Stimulated activated naive CD8-positive, alpha-beta T cell treated with anti-CD3 and anti-CD28 coated beads, Interleukin-15, amount 100 ng/mL, for 72 hours (primary cell): ENCODE data around the gene NLE1.
"Not testable (repeated sequence)": the region's sequence is repeated elsewhere in the genome, so short reads cannot be mapped to it uniquely, and the experiment has no call there.

Source experiments
- ATAC-seq: fragments of 150-1000 bp; cut with Tn5 transposase; 2 replicates; pipeline ENCODE4 v1.10.0; 2021; ENCODE audit warnings: mild to moderate bottlenecking, moderate library complexity
- DNase-seq, 2 donors: peaks; one replicate each; pipeline ENCODE4 v3.0.0; 2021 to 2022
- H3K27ac Mint-ChIP-seq, 2 donors: one replicate each; pipeline ENCODE4 v1.8.0; 2022; ENCODE audit warnings: mild to moderate bottlenecking in 2 of 2, mixed read lengths in 2 of 2, moderate library complexity in 2 of 2
- H3K27me3 Mint-ChIP-seq: one replicate; pipeline ENCODE4 v1.8.0; 2022; ENCODE audit warnings: mixed read lengths
- H3K4me1 Mint-ChIP-seq: one replicate; pipeline ENCODE4 v1.8.0; 2022; ENCODE audit warnings: mild to moderate bottlenecking, mixed read lengths
- H3K4me3 Mint-ChIP-seq, 2 donors: one replicate each; pipeline ENCODE4 v1.8.0; 2022; ENCODE audit warnings: mild to moderate bottlenecking in 2 of 2, mixed read lengths in 2 of 2, moderate library complexity in 1 of 2
- H3K9me3 Mint-ChIP-seq, 2 donors: one replicate each; pipeline ENCODE4 v1.8.0; 2022; ENCODE audit warnings: mixed read lengths in 2 of 2

Gene NLE1

DNA sequence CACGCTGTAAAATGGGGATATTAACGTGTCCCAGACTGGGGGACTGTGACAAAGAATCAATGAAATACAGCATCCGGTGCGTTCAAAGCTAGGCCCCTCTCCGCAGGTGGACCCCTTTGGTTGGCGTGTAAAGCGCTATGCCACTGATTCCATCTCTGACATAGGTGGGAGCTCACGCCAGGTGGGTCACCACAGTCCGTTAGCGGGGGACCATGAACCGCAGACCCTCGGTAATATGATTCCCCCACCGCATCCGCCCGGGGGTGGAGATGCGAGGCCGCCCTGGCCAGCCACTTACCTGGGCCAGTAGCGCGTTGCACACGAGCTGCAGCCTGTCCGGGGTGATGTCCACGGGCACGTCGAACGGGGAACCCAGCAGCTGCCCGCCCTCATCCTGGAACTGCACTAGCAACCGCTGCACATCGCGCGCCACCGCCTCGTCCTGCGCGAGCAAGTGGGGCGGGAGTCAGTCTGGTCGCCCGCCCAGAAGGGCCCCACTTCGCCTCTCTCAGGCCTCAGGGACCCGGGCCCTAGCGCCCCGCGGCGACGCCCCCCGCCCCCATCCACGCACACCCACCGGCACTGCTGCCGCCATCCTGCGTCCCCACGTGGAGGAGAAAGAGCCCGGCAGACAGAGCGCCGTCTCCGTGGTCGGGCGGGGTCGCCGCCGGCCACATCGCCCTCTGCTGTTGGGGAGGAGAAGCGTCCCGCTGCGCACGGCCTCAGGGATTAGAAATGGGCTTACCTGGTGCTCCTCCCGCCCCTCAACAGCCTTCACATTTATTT, at the start of gene NLE1:
Gene NLE1, minus strand, starts transcription at position 623 of the 786 bp plus-strand sequence. Its CDS starts 28 bp downstream, at position 595.
- DNase-seq (peak; percentile 93), ATAC-seq (peak; percentile 96)
- peak within 1 kb of the TSS; percentile 82 to 85 for H3K4me3 Mint-ChIP-seq
- no peaks in the 10 kb centered on the region for H3K27me3 Mint-ChIP-seq
- H3K9me3 Mint-ChIP-seq: no peaks in the 10 kb centered on the region
- H3K27ac Mint-ChIP-seq: peak within 1 kb of the TSS; percentile 76 to 78
- peaks cover 21% of the 10 kb centered on the region for H3K4me1 Mint-ChIP-seq

DNA sequence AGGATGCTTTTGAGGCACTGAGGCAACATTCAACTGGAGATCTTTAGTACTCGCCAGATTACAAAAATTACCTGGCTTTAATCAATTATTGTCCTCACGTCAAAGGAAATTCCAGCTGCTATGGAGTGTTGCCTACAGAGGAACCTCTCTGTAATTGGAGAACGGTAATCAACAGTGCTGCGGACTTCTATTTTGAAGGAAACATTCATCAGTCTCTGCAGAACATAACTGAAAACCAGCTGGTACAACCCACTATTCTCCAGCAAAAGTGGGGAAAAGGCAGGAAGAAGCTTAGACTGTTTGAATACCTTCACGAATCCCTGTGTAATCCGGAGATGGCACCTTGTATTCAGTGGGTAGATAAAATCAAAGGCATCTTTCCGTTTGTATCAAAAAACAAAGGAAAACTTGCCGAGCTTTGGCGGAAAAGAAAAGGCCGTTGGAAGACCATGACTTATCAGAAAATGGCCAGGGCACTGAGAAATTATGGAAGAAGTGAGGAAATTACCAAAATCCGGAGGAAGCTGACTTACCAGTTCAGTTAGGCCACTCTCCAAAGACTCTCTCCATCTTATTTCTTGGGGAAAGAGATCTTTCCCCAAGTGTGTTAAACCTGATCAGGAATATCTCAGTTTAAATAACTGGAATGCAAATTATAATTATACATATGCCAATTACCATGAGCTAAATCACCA, 49.0 kb upstream of the NLE1 start:
- H3K27ac Mint-ChIP-seq: no peak overlapping the region
- DNase-seq (no peak), ATAC-seq (no peak)
- H3K4me3 Mint-ChIP-seq: no peak overlapping the region
- H3K27me3 Mint-ChIP-seq: no peaks in the 10 kb centered on the region
- peaks cover 2 to 8% of the 10 kb centered on the region in 2 donors for H3K9me3 Mint-ChIP-seq
- peaks cover 70% of the 10 kb centered on the region for H3K4me1 Mint-ChIP-seq

DNA sequence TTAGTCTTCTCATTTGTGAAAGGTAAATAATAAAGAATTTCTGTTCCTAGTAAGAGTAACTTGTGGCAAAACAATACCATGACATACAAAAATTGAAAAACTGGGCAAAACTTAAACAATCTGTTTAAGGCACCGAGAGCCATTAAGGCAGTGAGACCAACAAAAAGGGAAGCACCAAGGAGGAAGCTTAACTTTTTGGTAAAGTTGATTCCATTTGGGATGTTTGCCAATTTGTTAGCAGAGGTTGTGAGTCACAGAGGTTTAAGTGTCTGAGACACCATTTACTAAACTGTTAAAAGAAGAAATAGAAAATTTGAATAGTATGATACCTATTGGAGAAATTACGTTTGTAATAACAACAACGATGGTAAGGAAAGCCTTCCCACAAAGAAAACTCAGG, 47.2 kb upstream of the NLE1 start:
- peak overlapping the region; percentile 43 to 69 for H3K27ac Mint-ChIP-seq
- peaks cover 85% of the 10 kb centered on the region for H3K4me1 Mint-ChIP-seq
- no peaks in the 10 kb centered on the region for H3K27me3 Mint-ChIP-seq
- no peak for DNase-seq
- H3K4me3 Mint-ChIP-seq: peak overlapping the region; percentile 71 to 77
- H3K9me3 Mint-ChIP-seq: no peaks in the 10 kb centered on the region
- ATAC-seq: no peak

DNA sequence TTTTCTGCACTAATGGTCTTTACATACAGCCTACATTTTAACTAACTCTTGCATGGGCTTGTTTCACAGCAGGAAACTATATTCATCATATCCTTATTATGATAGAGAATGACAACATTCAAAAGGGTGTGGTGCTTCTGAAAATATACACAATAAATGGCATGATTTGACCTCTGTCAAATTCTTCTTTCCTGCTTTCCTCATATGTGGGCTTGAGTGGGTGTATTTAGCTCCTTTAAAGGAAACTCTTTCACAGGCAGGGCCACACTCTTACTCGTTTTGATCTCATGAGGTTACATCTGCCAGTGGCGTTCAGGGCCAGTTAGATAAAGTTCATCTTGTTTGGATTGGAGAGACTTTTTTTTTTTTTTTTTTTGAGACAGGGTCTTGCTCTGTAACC, 46.0 kb upstream of the NLE1 start:
- peak in 1 of 2 donors; percentile 54 for DNase-seq
- peak overlapping the region; percentile 71 to 73 for H3K4me3 Mint-ChIP-seq
- H3K27me3 Mint-ChIP-seq: no peaks in the 10 kb centered on the region

DNA sequence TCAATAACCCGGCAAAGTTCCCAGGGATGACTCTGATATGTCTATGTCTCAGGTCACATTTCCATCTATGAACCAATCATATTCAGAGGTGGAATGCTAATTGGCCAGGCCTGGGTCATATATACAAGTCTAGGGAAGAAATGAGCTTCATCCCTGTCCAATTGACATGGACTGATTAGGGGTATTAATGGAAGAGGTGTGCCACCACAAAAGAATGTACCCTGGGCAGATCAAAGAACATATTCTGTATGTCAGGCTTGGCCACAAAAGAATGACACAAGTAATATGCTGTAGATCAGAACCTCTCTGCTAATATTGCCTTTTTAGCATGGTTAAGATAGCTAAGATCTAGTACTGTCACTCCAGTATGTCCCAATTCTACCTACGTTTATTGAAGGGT, 45.4 kb upstream of the NLE1 start:
- H3K27me3 Mint-ChIP-seq: no peaks in the 10 kb centered on the region
- DNase-seq: no peak
- no peak for ATAC-seq
- H3K4me3 Mint-ChIP-seq: no peak overlapping the region
- peaks cover 87% of the 10 kb centered on the region for H3K4me1 Mint-ChIP-seq
- no peak overlapping the region for H3K27ac Mint-ChIP-seq
- H3K9me3 Mint-ChIP-seq: no peaks in the 10 kb centered on the region

More for the DNA sequence above, 46.0 kb upstream of the NLE1 start:
- no peaks in the 10 kb centered on the region for H3K9me3 Mint-ChIP-seq
- peak overlapping the region; percentile 28 to 50 for H3K27ac Mint-ChIP-seq
- peaks cover 87% of the 10 kb centered on the region for H3K4me1 Mint-ChIP-seq
- peak; percentile 85 for ATAC-seq

DNA sequence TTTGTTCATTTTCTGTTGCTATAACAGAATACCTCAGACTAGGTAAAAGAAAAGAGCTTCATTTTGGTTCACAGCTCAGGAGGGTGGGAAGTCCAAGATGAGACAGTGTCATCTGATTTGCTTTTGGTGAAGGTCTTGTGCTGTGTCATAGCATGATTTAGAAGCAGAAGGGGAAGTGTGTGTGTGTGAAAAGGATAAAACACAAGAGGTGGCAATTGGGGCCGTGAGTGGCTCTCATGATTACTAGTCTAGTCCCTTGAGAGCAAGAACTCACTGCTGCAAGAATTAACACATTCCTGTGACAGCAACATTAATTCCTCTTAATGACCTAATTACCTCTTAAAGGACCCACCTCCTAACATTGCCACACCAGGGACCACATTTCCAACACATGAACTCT, 43.7 kb upstream of the NLE1 start:
- no peak overlapping the region for H3K4me3 Mint-ChIP-seq
- no peak for DNase-seq
- peak; percentile 60 for ATAC-seq
- H3K27me3 Mint-ChIP-seq: no peaks in the 10 kb centered on the region
- no peaks in the 10 kb centered on the region for H3K9me3 Mint-ChIP-seq
- peaks cover 75% of the 10 kb centered on the region for H3K4me1 Mint-ChIP-seq
- no peak overlapping the region for H3K27ac Mint-ChIP-seq

DNA sequence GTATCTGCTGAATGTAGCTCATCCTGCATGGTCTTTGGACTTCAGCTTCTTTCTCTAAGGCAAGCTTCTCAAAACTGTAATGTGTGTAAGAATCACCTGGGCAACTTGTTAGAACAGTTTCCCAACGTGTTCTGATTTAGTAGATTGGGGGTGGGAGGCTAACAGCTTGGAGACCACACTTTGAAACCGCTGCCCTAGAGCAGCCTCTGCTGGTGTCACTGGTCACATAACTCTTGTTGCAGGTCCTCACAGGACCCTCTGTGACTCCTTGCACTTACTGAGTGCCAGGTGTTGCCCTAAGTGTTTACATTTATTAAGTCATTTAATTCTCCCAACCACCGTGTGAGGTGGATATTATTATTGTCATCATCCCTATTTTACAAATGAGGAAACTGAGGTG, 42.2 kb upstream of the NLE1 start:
- ATAC-seq: no peak
- H3K4me1 Mint-ChIP-seq: peaks cover 76% of the 10 kb centered on the region
- no peak overlapping the region for H3K4me3 Mint-ChIP-seq
- no peak overlapping the region for H3K27ac Mint-ChIP-seq
- H3K9me3 Mint-ChIP-seq: peaks cover 0 to 2% of the 10 kb centered on the region in 2 donors
- no peak for DNase-seq
- no peaks in the 10 kb centered on the region for H3K27me3 Mint-ChIP-seq

DNA sequence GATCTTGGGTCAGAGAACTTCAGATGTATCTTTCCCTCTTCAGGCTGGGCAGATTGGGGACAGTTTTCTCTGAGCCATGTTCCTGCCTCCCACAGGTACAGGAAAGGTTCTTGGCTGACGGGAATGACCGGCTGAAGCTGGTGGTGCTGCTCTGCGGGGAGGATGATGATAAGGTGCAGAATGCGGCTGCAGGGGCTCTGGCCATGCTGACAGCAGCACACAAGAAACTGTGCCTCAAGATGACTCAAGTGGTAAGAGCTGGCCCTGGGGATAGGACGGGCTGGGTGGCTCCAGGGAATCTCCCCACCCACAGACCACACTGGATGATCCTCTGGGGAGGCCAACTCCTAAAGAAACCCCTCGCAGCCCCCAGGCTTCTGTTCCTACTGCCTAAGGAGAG, 41.2 kb upstream of the NLE1 start:
- no peak overlapping the region for H3K27ac Mint-ChIP-seq
- DNase-seq (peak in 1 of 2 donors; percentile 33), ATAC-seq (peak; percentile 41)
- peaks cover 0 to 9% of the 10 kb centered on the region in 2 donors for H3K9me3 Mint-ChIP-seq
- no peaks in the 10 kb centered on the region for H3K27me3 Mint-ChIP-seq
- no peak overlapping the region for H3K4me3 Mint-ChIP-seq
- H3K4me1 Mint-ChIP-seq: peaks cover 71% of the 10 kb centered on the region

DNA sequence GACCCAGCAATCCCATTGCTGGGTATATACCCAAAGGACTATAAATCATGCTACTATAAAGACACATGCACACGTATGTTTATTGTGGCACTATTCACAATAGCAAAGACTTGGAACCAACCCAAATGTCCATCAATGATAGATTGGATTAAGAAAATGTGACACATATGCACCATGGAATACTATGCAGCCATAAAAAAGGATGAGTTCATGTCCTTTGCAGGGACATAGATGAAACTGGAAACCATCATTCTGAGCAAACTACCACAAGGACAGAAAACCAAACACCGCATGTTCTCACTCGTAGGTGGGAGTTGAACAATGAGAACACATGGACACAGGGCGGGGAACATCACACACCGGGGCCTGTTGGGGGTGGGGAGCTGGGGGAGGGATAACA, 37.3 kb upstream of the NLE1 start:
- H3K4me3 Mint-ChIP-seq, H3K27me3 Mint-ChIP-seq, H3K9me3 Mint-ChIP-seq, DNase-seq, ATAC-seq, H3K27ac Mint-ChIP-seq: not testable (repeated sequence)
- peaks cover 71% of the 10 kb centered on the region for H3K4me1 Mint-ChIP-seq

DNA sequence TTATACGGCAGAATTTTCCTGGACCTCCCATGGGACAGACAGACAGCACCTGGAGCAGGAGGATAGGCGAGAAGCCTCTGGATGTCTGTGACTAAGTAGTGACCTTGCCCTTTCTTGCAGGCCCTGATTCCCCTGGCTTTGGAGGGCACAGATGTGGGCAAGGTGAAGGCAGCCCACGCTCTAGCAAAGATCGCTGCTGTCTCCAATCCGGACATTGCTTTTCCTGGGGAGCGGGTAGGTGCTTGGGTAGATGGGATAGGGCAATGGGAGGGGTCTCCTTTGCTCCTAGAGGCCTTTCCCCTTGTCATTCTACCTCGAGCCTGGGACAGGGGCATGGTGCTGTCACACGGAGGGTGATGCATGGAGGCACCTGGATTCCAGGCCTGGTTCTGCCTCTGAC, 34.8 kb upstream of the NLE1 start:
- H3K4me3 Mint-ChIP-seq: no peak overlapping the region
- DNase-seq (no peak), ATAC-seq (no peak)
- H3K4me1 Mint-ChIP-seq: peaks cover 68% of the 10 kb centered on the region
- H3K27me3 Mint-ChIP-seq: no peaks in the 10 kb centered on the region
- peak overlapping the region in 1 of 2 donors; percentile 93 for H3K27ac Mint-ChIP-seq
- peaks cover 0 to 9% of the 10 kb centered on the region in 2 donors for H3K9me3 Mint-ChIP-seq

DNA sequence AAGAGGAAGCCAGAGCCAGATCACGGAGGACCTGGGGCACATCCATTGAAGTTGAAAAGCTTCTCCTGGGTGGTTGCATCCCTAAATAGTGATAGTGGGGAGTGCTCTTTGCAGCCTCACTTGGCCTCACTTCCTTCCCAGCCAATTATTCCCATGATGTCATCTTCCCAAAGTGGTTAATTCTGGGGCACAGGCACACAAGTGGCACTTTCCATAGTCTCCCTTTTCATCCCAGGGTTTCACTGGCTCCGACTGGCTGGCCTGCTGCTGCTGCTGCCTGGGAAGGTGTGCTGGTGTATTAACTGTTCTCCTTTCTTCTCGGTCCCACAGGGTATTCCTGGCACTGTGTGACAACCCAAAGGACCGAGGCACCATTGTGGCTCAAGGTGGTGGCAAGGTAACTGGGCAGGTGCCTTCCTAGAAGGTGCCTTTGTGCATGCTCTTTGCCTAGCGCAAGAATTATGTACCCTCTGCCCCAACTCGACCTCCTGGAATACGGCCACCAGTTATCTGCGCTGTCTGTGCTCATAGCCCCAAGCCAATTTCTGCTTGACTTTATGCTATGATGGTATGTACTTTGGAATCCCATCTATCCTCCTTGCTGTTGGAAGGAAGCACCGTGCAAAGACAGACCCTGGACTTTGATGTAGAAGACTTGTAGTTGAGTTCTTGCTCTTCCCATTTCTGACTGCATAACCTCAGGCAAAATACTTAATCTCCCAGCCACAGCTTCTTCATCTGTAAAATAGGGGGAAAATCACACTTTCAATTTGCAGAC, 33.7 kb upstream of the NLE1 start:
- no peak for ATAC-seq
- Mint-ChIP-seq H3K9me3 (peaks cover 0 to 9% of the 10 kb centered on the region in 2 donors), H3K27me3 (no peaks in the 10 kb centered on the region), H3K4me1 (peaks cover 76% of the 10 kb centered on the region), H3K4me3 (no peak overlapping the region), H3K27ac (no peak overlapping the region)
- DNase-seq: no peak

DNA sequence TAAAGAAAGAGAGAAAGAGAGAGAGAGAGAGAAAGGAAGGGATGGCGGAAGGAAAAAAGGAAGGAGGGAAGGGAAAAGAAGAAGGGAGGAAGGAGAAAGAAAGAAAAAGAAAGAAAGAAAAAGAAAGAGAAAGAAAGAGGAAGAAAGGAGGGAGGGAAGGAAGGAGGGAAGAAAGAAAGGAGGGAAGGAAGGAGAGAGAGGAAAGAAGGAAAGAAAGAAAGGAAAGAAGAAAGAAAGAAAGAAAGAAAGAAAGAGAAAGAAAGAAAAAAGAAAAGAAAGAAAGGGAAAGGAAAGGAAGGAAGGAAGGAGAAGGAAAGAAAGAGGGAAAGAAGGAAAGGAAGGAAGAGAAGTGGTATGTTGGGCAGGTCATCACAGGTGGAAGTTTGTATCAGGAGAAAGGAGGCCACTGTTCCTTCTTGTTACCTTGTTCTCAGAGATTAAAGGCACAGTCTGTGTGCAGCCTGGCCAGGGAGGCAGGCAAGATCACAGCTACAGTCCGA, 32.8 kb upstream of the NLE1 start:
- H3K27me3 Mint-ChIP-seq: no peaks in the 10 kb centered on the region
- ATAC-seq (no peak), DNase-seq (no peak)
- no peak overlapping the region for H3K27ac Mint-ChIP-seq
- peaks cover 69% of the 10 kb centered on the region for H3K4me1 Mint-ChIP-seq
- peaks cover 0 to 9% of the 10 kb centered on the region in 2 donors for H3K9me3 Mint-ChIP-seq
- no peak overlapping the region for H3K4me3 Mint-ChIP-seq

DNA sequence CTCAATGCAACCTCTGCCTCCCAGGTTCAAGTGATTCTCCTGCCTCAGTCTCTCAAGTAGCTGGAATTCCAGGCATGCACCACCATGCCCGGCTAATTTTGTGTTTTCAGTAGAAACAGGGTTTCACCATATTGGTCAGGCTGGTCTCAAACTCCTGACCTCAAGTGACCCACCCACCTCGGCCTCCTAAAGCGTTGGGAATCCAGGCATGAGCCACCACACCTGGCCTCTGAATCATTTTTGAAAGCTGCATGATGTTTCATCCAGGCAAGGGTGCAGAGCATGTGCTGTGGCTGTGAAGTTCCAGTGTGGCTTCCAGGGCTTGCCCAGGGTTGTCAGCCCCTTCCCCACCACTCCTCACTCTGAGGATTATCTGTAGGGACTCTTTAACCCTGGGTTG, 30.2 kb upstream of the NLE1 start:
- not testable (repeated sequence) for H3K9me3 Mint-ChIP-seq, H3K4me3 Mint-ChIP-seq, ATAC-seq, DNase-seq, H3K27me3 Mint-ChIP-seq
- Mint-ChIP-seq H3K4me1 (peaks cover 68% of the 10 kb centered on the region), H3K27ac (peak overlapping the region in 1 of 2 donors; percentile 57)

DNA sequence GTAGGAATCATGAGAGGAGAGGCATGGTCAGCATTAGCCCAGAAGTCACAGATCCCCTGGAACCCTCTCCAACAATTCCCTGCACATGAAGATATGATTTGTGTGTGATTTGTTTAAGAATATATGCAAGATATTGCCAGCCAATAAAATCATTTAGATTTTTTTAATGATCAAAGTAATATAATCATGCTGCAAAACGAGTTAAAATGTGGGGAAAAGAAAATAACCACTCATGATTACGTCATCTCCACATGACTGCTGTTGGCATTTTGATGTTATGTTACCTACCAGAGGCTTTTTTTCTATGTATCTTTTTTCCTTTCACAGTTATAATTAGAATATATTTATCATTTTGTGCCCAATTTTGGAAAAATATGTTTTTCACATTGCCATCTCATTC, 29.7 kb upstream of the NLE1 start:
- peak overlapping the region in 1 of 2 donors; percentile 17 for H3K4me3 Mint-ChIP-seq
- ATAC-seq (no peak), DNase-seq (no peak)
- H3K27me3 Mint-ChIP-seq: no peaks in the 10 kb centered on the region
- no peaks in the 10 kb centered on the region for H3K9me3 Mint-ChIP-seq
- H3K27ac Mint-ChIP-seq: peak overlapping the region; percentile 44 to 74
- peaks cover 64% of the 10 kb centered on the region for H3K4me1 Mint-ChIP-seq

DNA sequence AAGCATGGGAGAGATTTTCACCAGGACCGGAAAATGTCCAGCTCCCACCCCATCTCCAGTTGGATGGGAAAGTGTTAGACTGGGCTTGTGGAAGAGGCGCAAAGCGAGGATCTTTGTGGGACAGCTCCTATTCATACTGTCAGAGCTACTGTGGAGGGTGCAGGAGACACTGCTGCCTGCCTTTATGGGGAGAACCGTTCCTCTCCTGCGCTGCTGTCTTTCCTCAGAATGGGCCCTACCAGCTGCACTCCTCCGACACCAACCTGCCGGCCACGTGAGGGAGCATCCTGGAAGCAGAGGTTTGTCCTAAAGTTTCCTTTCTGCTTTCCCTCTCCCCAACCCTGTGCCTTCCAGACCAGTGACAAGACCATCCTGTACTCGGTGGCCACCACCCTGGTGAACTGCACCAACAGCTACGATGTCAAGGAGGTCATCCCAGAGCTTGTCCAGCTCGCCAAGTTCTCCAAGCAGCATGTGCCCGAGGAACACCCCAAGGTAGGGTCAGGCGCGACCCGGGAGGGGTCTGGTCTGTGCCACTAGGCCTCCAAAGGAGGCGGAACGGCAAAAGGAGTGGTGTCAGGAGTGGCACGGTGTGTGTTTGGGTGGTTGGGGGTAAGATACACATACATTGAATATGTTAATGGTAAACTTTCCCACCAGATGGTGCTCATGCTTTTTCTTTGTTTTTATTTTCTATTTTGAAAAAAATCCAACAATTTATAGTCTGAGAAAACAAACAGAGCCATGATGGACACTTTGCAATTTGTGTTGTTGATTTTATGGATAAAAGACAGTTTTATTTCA, 29.1 kb upstream of the NLE1 start:
- H3K4me3 Mint-ChIP-seq: peak overlapping the region in 1 of 2 donors; percentile 17
- no peaks in the 10 kb centered on the region for H3K27me3 Mint-ChIP-seq
- peak overlapping the region; percentile 44 to 74 for H3K27ac Mint-ChIP-seq
- ATAC-seq (peak; percentile 88), DNase-seq (peak; percentile 36 to 38)
- H3K9me3 Mint-ChIP-seq: no peaks in the 10 kb centered on the region
- peaks cover 57% of the 10 kb centered on the region for H3K4me1 Mint-ChIP-seq
